Non-pigmented ciliary epithelial cell (primary cell): Measurements from ENCODE around the gene RHD.
"Not testable (repeated sequence)": the region's sequence is repeated elsewhere in the genome, so short reads cannot be mapped to it uniquely, and the experiment has no call there.

Experiments used
- DNase-seq: peaks from one replicate; pipeline ENCODE4 v3.0.0-alpha.2; 2010; ENCODE audit warnings: low read depth

Gene RHD

DNA sequence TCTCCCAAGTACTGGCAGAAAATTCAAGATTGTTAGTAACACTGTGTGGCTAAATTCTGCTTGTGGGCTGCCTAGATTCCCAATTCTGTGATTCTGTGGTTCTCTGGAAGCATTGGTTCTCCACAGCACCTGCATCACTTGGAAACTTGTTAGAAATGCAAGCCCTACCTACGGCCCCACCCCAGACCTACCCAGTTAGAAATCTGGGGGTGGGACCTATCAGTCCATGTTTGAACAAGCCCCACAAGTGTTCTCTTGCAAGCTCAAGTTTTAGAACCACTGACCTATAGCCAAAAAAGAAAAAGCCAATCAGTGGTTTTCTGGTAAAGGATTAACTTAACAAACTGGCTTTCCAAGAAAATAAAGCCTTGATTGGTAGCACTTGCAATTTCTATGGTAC lies 35.9 kb downstream of the RHD start:
- not testable (repeated sequence) for DNase-seq

- not testable (repeated sequence) for DNase-seq
Observed at GRCh38 chr1:25309085-25309484, 36.8 kb downstream of the RHD start.

- not testable (repeated sequence) for DNase-seq
Observed at GRCh38 chr1:25309486-25309885, 37.2 kb downstream of the RHD start.

- not testable (repeated sequence) for DNase-seq
Observed at GRCh38 chr1:25312806-25313470, 40.6 kb downstream of the RHD start.

- peak; percentile 46 for DNase-seq
Observed at GRCh38 chr1:25320314-25320938, 48.1 kb downstream of the RHD start.

- DNase-seq = not testable (repeated sequence)
Observed at GRCh38 chr1:25322127-25322526, 49.8 kb downstream of the RHD start.

GRCh38 chr1:25324407-25324806 lies 52.1 kb downstream of the RHD start:
- not testable (repeated sequence) for DNase-seq

- DNase-seq = not testable (repeated sequence)
Observed at GRCh38 chr1:25327864-25328790, 55.8 kb downstream of the RHD start.

DNA sequence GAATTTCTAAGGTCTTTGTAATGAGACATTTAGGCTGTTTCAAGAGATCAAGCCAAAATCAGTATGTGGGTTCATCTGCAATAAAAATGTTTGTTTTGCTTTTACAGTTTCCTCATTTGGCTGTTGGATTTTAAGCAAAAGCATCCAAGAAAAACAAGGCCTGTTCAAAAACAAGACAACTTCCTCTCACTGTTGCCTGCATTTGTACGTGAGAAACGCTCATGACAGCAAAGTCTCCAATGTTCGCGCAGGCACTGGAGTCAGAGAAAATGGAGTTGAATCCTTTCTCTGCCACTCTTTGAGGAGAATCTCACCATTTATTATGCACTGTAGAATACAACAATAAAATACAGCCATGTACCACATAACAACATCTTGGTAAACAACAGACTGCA lies 56.5 kb downstream of the RHD start:
- not testable (repeated sequence) for DNase-seq

GRCh38 chr1:25329336-25329735 lies 57.0 kb downstream of the RHD start:
- DNase-seq = not testable (repeated sequence)

- not testable (repeated sequence) for DNase-seq
Observed at GRCh38 chr1:25329950-25330349, 57.6 kb downstream of the RHD start.

DNA sequence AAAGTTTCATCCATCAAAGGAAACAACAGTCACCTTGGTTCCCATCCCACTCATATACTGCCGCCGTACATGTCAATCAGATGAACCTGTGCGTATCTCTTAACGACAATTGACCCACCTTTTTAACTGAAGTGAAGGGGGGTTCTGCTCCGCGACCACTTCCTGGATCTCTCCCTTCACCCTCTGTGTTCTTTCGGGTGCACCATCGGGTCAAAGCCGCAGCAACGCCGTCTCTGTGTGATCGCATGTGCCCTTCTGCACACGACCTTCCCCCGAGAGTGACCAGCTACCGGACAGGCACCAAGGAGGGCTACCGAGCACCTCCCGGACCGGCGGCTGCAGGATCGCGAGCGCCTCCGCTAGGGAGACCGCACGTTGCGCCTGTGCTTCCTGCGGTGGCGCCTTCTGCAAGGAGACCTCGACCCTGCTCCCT lies 64.6 kb downstream of the RHD start:
- not testable (repeated sequence) for DNase-seq

DNA sequence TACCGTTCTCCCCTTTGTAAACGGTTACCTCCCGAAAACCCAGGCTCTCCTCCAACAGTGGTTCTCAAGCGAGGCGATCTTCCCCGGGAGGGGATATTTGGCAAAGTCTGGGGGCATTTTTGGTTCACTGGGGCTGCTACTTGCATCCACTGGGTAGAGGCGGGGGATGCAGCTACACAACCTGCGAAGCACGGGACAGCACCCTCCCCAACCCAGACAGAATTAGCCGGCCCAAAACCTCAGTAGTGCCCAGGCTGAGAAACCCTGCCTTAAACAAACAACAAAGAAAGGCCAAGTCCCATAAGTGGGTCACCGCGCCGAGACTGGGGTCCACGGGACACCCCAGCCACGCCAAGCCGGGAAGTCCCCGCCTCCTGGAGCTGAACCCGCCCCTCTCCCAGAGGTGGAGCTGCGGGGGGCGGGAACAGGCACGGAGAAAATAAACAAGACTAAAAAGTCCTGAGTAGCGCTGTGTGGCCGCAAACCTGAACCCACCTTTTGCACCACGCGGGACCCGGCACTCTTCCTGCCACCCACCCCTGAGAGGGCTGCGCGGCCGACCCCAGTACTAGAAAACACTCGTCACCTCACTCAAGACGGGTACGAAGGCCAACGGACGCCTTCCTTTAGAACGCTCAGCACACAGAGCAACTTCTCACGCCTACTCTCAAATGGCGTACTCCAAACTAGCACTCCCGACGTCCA lies 65.3 kb downstream of the RHD start:
- DNase-seq = not testable (repeated sequence)

- DNase-seq = no peak
Observed at GRCh38 chr1:25338188-25338981, 66.1 kb downstream of the RHD start, which contains the start of gene TMEM50A. TMEM50A (plus strand) TSS chr1:25338334; CDS start chr1:25340487, 2,153 bp downstream.

- DNase-seq = no peak
Observed at GRCh38 chr1:25338986-25339385, 66.7 kb downstream of the RHD start.

GRCh38 chr1:25341746-25342145 lies 69.4 kb downstream of the RHD start:
- DNase-seq = no peak

- DNase-seq = no peak
Observed at GRCh38 chr1:25342846-25343245, 70.5 kb downstream of the RHD start.

DNA sequence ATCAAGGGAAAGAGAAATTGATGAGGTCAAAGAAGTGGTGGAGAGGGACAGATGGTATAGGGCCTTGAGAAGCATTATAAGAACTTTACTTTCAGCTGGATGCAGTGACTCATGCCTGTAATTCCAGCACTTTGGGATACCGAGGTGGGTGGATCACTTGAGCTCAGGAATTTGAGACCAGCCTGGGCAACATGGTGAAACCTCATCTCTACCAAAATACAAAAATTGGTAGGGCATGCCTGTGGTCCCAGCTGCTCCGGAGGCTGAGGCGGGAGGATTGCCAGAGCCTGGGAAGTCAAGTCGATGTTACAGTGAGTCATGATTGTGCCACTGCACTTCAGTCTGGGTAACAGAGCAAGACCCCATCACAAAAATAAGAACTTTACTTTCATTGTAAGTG lies 71.6 kb downstream of the RHD start:
- peak; percentile 50 for DNase-seq

GRCh38 chr1:25347556-25347955 lies 75.2 kb downstream of the RHD start:
- no peak for DNase-seq

DNA sequence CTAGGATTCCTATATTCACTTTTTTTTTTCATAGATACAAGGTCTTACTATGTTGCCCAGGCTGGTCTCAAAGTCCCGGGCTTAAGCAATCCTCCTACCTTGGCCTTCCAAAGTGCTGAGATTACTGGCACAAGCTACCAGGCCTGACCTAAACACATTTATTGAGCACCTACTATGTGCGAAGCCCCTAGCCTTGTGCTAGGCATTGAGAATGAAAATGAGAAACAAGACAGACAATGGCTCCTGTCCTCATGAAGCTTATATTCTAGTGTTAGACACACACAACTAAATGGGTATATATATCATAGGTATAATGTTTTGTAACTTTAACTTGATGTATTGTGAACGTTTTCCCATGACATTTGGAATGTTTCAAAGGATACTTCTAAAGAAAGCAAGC lies 77.3 kb downstream of the RHD start:
- DNase-seq = no peak

- no peak for DNase-seq
Observed at GRCh38 chr1:25355841-25356395, 83.6 kb downstream of the RHD start.
